NCI-H82 treated with DMSO at 0.1 percent for 48 hours (cell line): ENCODE data around the gene MTHFSD.
A peak's percentile ranks its signal among the peaks of the same experiment; 100 is the strongest.

Experiments used
- DNase-seq: peaks from one replicate; lab custom pipeline; 2025; ENCODE audit not compliant: unreplicated experiment; lab: John Stamatoyannopoulos, UW

MTHFSD gene

GRCh38 chr16:86584726-86585721, 30.0 kb upstream of the MTHFSD start:
- DNase-seq = no peak

DNA sequence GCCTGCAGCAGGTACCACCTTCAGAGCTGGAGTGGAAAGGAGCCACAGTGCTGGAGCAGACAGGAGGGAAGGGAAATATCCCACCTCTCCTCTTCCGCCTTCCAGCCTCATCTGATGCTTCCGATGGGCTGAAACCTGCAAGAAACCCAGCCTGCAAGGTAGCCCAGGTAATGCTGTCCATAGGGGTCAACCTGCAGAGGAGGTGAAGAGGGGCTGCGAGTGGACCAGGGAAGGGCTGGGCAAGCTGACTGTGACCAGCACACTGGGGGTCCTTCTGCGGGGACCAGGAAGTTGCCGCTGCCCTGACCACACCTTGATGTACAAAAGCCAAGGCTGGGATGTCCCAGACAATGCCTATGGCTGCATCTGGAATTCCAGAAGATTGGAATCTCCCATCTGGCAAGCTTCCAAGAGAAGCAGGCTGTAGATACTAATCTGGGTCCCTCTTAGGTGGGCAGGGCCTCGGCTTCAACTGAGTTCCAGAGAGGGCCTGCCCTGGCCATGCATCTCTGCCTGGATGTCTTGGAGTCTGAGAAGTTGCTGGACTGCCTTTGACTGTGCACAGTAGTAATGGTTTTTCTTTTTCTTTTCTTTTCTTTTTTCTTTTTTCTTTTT, 29.1 kb upstream of the MTHFSD start:
- no peak for DNase-seq

- no peak for DNase-seq
Observed at GRCh38 chr16:86581458-86581857, 26.4 kb upstream of the MTHFSD start.

DNA sequence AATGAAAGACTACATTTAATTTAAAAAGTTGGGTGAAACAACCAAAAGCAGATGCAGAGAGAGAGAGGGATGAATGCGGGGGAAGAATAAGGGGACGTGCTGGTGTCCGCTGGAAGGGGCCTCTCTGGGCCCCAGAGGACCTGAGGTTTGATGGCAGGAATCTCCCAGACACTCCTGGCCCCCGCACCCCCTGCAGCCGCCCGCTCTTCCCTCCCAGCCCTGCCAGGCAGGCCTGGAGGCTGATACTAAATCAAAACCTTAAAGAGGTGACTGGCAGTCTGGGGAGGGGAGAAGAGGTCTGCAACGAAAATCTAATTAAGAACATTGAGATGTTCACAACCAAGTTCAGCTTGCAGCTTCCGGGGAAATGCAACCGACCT, 25.7 kb upstream of the MTHFSD start:
- DNase-seq = no peak

GRCh38 chr16:86580063-86580790, 25.2 kb upstream of the MTHFSD start:
- no peak for DNase-seq

DNA sequence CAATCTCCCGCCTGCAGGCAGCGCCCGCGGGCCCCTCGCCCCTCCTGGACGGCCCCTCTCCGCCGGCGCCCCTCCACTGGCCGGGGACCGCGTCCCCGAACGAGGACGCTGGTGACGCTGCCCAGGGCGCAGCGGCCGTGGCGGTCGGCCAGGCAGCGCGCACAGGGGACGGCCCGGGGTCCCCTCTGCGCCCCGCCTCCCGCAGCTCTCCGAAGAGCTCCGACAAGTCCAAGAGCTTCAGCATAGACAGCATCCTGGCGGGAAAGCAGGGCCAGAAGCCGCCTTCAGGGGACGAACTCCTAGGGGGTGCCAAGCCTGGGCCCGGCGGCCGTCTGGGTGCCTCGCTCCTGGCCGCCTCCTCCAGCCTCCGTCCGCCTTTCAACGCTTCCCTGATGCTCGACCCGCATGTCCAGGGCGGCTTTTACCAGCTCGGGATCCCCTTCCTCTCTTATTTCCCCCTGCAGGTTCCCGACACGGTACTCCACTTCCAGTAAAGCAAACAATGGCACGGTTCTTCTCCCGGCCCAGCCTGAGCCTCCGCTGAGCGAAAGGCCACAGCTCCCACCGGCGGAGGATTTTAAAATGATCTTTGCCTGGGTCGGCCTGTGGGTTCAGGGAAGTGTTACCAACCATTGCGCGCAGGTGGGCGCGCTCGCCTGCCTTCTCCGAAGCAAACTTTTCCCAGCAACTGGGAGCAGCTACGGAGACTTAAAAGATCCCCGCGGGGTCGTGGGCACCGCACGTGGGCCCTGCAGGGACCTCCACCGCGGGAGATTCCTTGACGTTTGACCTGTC, 24.4 kb upstream of the MTHFSD start:
- no peak for DNase-seq

DNA sequence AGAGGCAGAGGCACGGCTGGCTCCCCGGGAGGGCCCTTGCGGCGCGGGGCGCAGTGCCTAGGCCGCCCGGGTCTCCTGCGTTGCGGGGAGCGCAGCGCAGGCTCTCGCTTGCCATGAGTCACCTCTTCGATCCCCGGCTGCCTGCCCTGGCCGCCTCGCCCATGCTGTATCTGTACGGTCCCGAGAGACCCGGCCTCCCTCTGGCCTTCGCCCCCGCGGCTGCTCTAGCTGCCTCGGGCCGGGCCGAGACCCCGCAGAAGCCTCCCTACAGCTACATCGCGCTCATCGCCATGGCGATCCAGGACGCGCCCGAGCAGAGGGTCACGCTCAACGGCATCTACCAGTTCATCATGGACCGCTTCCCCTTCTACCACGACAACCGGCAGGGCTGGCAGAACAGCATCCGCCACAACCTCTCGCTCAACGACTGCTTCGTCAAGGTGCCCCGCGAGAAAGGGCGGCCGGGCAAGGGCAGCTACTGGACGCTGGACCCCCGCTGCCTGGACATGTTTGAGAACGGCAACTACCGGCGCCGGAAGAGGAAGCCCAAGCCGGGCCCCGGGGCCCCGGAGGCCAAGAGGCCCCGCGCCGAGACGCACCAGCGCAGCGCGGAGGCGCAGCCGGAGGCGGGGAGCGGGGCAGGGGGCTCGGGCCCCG, 23.7 kb upstream of the MTHFSD start:
- no peak for DNase-seq

GRCh38 chr16:86578061-86578599, 23.1 kb upstream of the MTHFSD start, which contains the start of gene FOXL1:
Gene FOXL1 (plus strand): TSS chr16:86578549. CDS start chr16:86578724, 175 bp downstream.
- DNase-seq = no peak

- DNase-seq = no peak
Observed at GRCh38 chr16:86577314-86577971, 22.4 kb upstream of the MTHFSD start.

DNA sequence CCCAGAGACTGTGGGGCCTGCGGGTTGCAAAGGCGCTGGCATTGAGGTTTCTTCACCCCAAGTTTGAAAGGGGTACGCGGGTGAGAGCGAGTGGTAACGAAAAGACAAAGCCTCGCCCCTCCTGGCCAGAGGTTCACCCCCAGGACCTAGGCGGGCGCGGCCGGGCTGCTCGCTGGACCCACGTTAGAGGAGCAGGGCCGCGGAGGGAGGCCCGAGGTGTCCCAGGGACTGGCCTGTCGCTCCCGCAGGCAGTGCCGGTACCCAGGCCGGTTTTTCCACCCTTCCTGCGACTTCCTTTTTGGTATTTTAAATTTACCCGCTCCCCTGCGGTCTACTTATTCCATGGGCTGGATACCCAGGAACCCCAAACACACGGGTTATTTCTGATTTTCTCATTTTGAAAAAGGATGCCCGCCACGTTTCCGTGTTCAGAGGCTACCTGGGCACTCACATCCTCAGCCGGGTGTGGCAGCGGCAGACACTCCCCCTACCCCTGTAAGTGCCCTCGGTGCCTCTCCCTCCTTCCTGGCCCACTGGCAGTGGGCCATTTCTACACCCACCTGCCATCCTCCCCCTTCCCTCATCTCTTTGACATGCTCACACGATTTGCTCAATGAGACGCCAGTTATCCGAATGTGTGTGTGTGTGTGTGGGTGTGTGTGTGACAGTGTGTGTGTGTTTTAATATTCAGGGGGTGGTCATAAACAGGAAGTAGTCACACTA, 21.7 kb upstream of the MTHFSD start:
- no peak for DNase-seq

DNA sequence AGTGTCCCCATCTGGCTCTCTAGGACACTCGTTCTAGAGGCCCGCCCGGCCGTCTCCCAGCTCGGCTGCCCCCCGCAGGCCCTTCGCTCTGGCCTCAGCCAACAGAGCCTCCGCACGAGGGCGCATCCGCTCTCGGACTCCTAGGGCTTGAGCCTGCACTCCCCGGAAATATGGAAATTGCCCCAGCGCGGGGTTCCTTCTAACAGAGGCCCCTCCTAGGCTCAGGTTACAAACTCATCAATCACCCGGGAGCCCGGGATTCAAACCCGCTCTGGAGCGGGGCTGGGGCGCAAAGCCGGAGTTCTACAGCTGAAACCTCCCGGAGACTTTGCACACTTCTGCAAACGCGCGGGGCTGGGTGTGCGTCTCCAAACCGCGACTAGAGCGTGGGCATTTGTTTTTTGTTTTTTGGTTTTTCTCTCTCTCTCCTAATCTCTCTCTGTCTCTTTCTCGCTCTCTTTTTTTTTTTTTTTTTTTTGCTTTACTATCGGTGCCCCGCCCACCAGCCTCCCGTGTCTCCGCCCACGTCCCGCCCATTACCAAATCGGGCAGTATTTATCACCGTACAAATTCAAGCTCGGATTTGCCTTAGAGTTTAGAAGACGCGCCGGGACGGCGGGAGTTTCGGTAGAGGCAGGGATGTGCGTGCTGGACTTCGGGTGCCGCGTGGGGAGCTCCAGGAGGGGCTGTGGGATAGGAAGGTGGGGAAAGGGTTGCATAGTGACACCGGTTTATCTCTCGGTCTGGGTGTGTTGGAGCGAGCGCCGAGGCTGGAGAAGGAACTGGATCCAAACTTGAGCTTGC, 20.9 kb upstream of the MTHFSD start:
- DNase-seq = peak; percentile 16

- DNase-seq = no peak
Observed at GRCh38 chr16:86575095-86575685, 20.2 kb upstream of the MTHFSD start.

DNA sequence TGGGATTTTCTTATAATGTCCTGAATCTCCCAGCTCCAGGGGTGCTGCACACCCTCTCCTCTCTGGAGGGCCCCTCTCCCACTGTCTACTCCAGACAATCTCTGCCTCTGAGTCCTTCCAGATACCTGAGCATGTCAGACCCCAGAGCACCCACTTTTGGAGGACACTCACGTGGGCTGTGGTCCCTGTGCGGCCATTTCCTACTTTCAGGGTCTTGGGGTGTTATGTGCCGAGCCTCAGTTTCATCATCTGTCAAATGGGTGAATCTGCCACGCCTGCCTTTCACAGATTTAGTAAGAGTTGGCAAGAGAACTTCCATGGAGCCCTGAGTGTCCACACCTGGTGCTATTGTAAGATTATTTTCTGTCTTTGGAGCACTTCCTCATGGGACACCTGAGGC, 19.6 kb upstream of the MTHFSD start:
- no peak for DNase-seq

- DNase-seq = no peak
Observed at GRCh38 chr16:86573646-86574508, 18.8 kb upstream of the MTHFSD start.

GRCh38 chr16:86573215-86573614, 18.2 kb upstream of the MTHFSD start:
- no peak for DNase-seq

GRCh38 chr16:86572606-86573005, 17.6 kb upstream of the MTHFSD start:
- DNase-seq = no peak
